Fibroblast of skin of right quadriceps (primary cell): Measurements from ENCODE around the gene MPHOSPH6.
A peak's percentile ranks its signal among the peaks of the same experiment; 100 is the strongest.
"Not testable (repeated sequence)": the region's sequence is repeated elsewhere in the genome, so short reads cannot be mapped to it uniquely, and the experiment has no call there.

Source experiments
- DNase-seq: peaks from one replicate; pipeline ENCODE4 v3.0.0-alpha.2; 2013

The MPHOSPH6 gene

GRCh38 chr16:82169861-82170845 is at the start of gene MPHOSPH6:
MPHOSPH6 (minus strand) TSS chr16:82170224; CDS start chr16:82170175, 49 bp downstream.
- DNase-seq: peak; percentile 92

- DNase-seq: no peak
Measured at GRCh38 chr16:82219298-82219697, 49.3 kb upstream of the MPHOSPH6 start.

- not testable (repeated sequence) for DNase-seq
Measured at GRCh38 chr16:82209314-82209713, 39.3 kb upstream of the MPHOSPH6 start.

- DNase-seq: no peak
Measured at GRCh38 chr16:82203198-82203597, 33.2 kb upstream of the MPHOSPH6 start.

GRCh38 chr16:82201926-82202325 is 31.9 kb upstream of the MPHOSPH6 start:
- no peak for DNase-seq

GRCh38 chr16:82201351-82201750 is 31.3 kb upstream of the MPHOSPH6 start:
- no peak for DNase-seq

GRCh38 chr16:82199209-82199608 is 29.2 kb upstream of the MPHOSPH6 start:
- no peak for DNase-seq

GRCh38 chr16:82197540-82198240 is 27.7 kb upstream of the MPHOSPH6 start:
- no peak for DNase-seq

GRCh38 chr16:82195917-82196494 is 26.0 kb upstream of the MPHOSPH6 start:
- DNase-seq: no peak

- DNase-seq: no peak
Measured at GRCh38 chr16:82194086-82194485, 24.1 kb upstream of the MPHOSPH6 start.

GRCh38 chr16:82192665-82193064 is 22.6 kb upstream of the MPHOSPH6 start:
- DNase-seq: peak; percentile 57

GRCh38 chr16:82190386-82190785 is 20.4 kb upstream of the MPHOSPH6 start:
- DNase-seq: no peak

- no peak for DNase-seq
Measured at GRCh38 chr16:82187829-82188228, 17.8 kb upstream of the MPHOSPH6 start.

GRCh38 chr16:82185012-82185411 is 15.0 kb upstream of the MPHOSPH6 start:
- DNase-seq: no peak

- no peak for DNase-seq
Measured at GRCh38 chr16:82184213-82184612, 14.2 kb upstream of the MPHOSPH6 start.

- DNase-seq: no peak
Measured at GRCh38 chr16:82183004-82183397, 13.0 kb upstream of the MPHOSPH6 start.

GRCh38 chr16:82182266-82183003 is 12.4 kb upstream of the MPHOSPH6 start:
- no peak for DNase-seq

- no peak for DNase-seq
Measured at GRCh38 chr16:82181461-82182185, 11.6 kb upstream of the MPHOSPH6 start.

GRCh38 chr16:82178352-82178751 is 8.3 kb upstream of the MPHOSPH6 start:
- no peak for DNase-seq

GRCh38 chr16:82177555-82177954 is 7.5 kb upstream of the MPHOSPH6 start:
- no peak for DNase-seq

GRCh38 chr16:82176204-82176603 is 6.2 kb upstream of the MPHOSPH6 start:
- DNase-seq: no peak

- no peak for DNase-seq
Measured at GRCh38 chr16:82175627-82176026, 5.6 kb upstream of the MPHOSPH6 start.
